T-cell (primary cell): ENCODE results near the gene PATJ. TPM values are rescaled to one million over a fixed set of nuclear protein-coding genes. Genes with fewer than 3 reads are reported as not detected.
"Not testable (repeated sequence)": the region's sequence is repeated elsewhere in the genome, so short reads cannot be mapped to it uniquely, and the experiment has no call there.

ENCODE experiments used
- ATAC-seq, 4 experiments: fragments of 200-7000 bp in 3 of 4; fragments of 150-1000 bp in 1 of 4; cut with Tn5 transposase; replicated peaks in 1 of 4; 1 replicate in 3 of 4; 2 replicates in 1 of 4; pipeline ENCODE4 v1.10.0; 2021; ENCODE audit warnings: moderate library complexity in 3 of 4, mild to moderate bottlenecking in 2 of 4, moderate number of reproducible peaks in 1 of 4
- CTCF ChIA-PET, 2 donors: fragments of 300-600 bp; sonication (Branson Sonifier 250); formaldehyde crosslinking; loops; one replicate each; lab custom pipeline; 2022; ENCODE audit warnings: antibody characterized with exemption in 2 of 2; lab: Charles Lee
- POLR2A ChIA-PET, 2 donors: fragments of 300-600 bp; sonication (Branson Sonifier 250); formaldehyde crosslinking; loops; one replicate each; lab custom pipeline; 2022; ENCODE audit warnings: antibody characterized with exemption in 2 of 2; lab: Charles Lee
- DNase-seq, 35 experiments: peaks; one replicate each; pipeline versions ENCODE4 v3.0.0 to v3.0.0-alpha.2; 2013 to 2023
- H3K27ac ChIP-seq: one replicate; pipeline ENCODE4 v1.5.1; 2013; ENCODE audit warnings: low read length
- H3K27me3 ChIP-seq, 2 experiments: replicated peaks in 1 of 2; 1 replicate in 1 of 2; 2 replicates in 1 of 2; pipeline versions ENCODE4 v1.6.1 to v1.7.0; 2013; ENCODE audit warnings: low read length in 1 of 2, mixed read lengths in 1 of 2; ENCODE audit not compliant: control insufficient read depth in 2 of 2, insufficient read depth in 2 of 2; ENCODE audit errors: extremely low read depth in 1 of 2
- H3K36me3 ChIP-seq, 2 donors: 1 replicate in 1 of 2; 2 replicates in 1 of 2; pipeline versions ENCODE4 v1.6.1 to v1.7.0; 2013; ENCODE audit warnings: low read length in 1 of 2; ENCODE audit not compliant: control insufficient read depth in 2 of 2, insufficient read depth in 1 of 2; ENCODE audit errors: extremely low read depth in 1 of 2
- H3K4me1 ChIP-seq, 2 experiments: 1 replicate in 1 of 2; 2 replicates in 1 of 2; pipeline versions ENCODE4 v1.6.1 to v1.7.0; 2013; ENCODE audit warnings: low read length in 2 of 2, mixed read lengths in 1 of 2; ENCODE audit not compliant: insufficient read depth in 2 of 2, control insufficient read depth in 1 of 2; ENCODE audit errors: extremely low read depth in 1 of 2
- H3K4me3 ChIP-seq, 2 donors: 1 replicate in 1 of 2; 2 replicates in 1 of 2; pipeline versions ENCODE4 v1.5.1 to v1.7.0; 2013; ENCODE audit warnings: mild to moderate bottlenecking in 2 of 2, low read length in 1 of 2, moderate library complexity in 1 of 2; ENCODE audit not compliant: control insufficient read depth in 1 of 2; ENCODE audit errors: extremely low read depth in 1 of 2
- H3K9me3 ChIP-seq: 2 replicates; pipeline ENCODE4 v1.7.0; 2013
- H3K27ac Mint-ChIP-seq, 2 donors: one replicate each; pipeline ENCODE4 v1.8.0; 2020 to 2021; ENCODE audit warnings: mild to moderate bottlenecking in 2 of 2, mixed read lengths in 2 of 2
- H3K27me3 Mint-ChIP-seq, 2 donors: one replicate each; pipeline ENCODE4 v1.8.0; 2021 to 2022; ENCODE audit warnings: mixed read lengths in 2 of 2
- H3K36me3 Mint-ChIP-seq: one replicate; pipeline ENCODE4 v1.8.0; 2021; ENCODE audit warnings: mixed read lengths
- H3K4me1 Mint-ChIP-seq, 3 donors: one replicate each; pipeline ENCODE4 v1.8.0; 2020 to 2022; ENCODE audit warnings: mixed read lengths in 3 of 3, mild to moderate bottlenecking in 1 of 3
- H3K4me3 Mint-ChIP-seq, 3 donors: one replicate each; pipeline ENCODE4 v1.8.0; 2020 to 2022; ENCODE audit warnings: mild to moderate bottlenecking in 3 of 3, mixed read lengths in 3 of 3, moderate library complexity in 3 of 3
- H3K9me3 Mint-ChIP-seq, 3 donors: one replicate each; pipeline ENCODE4 v1.8.0; 2020 to 2022; ENCODE audit warnings: mixed read lengths in 3 of 3
- WGBS: methylation state at CpG from one replicate; pipeline ENCODE4 v1.1.5; 2013; ENCODE audit warnings: missing lambda C conversion rate; ENCODE audit not compliant: insufficient coverage; 5-methylcytosine and 5-hydroxymethylcytosine counted together
- total RNA-seq, 35 experiments: library from RNA in 6 of 35; stranded (reverse) in 6 of 35; fragments of 120-200 nt in 1 of 35; gene quantifications; one replicate each; pipeline versions ENCODE4 v1.2.1 to v1.2.4 and lab custom pipeline; 2013 to 2026

Gene PATJ
- total RNA-seq, 5 donors from 2014 or later (not counting 1 experiment from before 2014, with no cell fraction given): 31.3 to 65.3 (median 35.7) TPM

- H3K4me3 Mint-ChIP-seq: no peak overlapping the region
- Histone ChIP-seq H3K4me1 (no peaks in the 10 kb centered on the region), H3K4me3 (no peak overlapping the region), H3K27me3 (no peaks in the 10 kb centered on the region), H3K36me3 (peaks cover 0 to 9% of the 10 kb centered on the region in 2 donors), H3K9me3 (no peaks in the 10 kb centered on the region), H3K27ac (no peak overlapping the region)
- H3K9me3 Mint-ChIP-seq: no peaks in the 10 kb centered on the region
- ChIA-PET POLR2A (interaction anchor here in 1 of 2 donors (0.7 kb wide), 1 partner anchor 1240 kb away, joined by 4 read pairs; no protein-coding TSS in a partner anchor), CTCF (no interaction called here)
- no peak for ATAC-seq
- peaks cover 58% of the 10 kb centered on the region for H3K36me3 Mint-ChIP-seq
- H3K4me1 Mint-ChIP-seq: no peaks in the 10 kb centered on the region
- DNase-seq: no peak
- H3K27ac Mint-ChIP-seq: no peak overlapping the region
- H3K27me3 Mint-ChIP-seq: no peaks in the 10 kb centered on the region
- WGBS: no CpG with 5 or more reads among the region's 2 CpGs
These were observed 150.7 kb downstream of the PATJ start for GRCh38 chr1:61892977-61893376.

DNA sequence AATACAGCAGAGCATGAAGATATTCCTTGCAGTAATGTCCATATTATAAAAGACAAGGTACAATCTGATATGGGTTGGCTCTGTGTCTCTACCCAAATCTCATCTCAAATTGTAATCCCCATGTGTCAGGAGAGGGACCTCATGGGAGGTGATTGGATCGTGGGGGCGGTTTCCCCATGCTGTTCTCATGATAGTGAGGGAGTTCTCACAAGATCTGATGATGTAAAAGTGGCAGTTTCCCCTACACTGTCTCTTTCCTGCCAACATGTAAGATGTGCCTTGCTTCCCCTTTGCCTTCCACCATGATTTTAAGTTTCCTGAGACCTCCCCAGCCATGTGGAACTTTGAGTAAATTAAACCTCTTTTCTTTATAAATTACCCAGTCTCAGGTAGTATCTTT is 152.0 kb downstream of the PATJ start:
- H3K9me3 Mint-ChIP-seq, H3K27ac ChIP-seq, POLR2A ChIA-PET, H3K9me3 ChIP-seq, H3K4me3 Mint-ChIP-seq, H3K27me3 ChIP-seq, DNase-seq, H3K27ac Mint-ChIP-seq, H3K27me3 Mint-ChIP-seq, H3K4me1 Mint-ChIP-seq, H3K4me1 ChIP-seq, CTCF ChIA-PET, H3K36me3 ChIP-seq, ATAC-seq, H3K4me3 ChIP-seq: not testable (repeated sequence)
- no CpG with 5 or more reads among the region's 2 CpGs for WGBS
- peaks cover 62% of the 10 kb centered on the region for H3K36me3 Mint-ChIP-seq

DNA sequence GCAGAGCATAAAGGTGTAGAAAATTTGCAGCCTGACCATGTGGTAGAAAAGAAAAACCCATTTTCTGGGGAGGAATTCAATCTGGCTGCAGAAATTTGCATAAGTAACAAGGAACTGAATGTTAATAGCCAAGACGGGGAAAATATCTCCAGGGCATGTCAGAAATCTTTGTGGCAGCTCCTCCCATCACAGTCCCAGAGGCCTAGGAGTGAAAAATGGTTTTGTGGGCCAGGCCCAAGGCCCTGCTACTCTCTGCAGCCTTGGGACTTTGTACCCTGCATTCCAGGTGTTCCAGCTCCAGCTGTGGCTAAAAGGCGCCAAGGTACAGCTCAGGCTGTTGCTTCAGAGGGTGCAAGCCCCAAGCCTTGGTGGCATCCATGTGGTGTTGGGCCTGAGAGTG is 152.9 kb downstream of the PATJ start:
- Histone ChIP-seq H3K4me3 (no peak overlapping the region), H3K36me3 (peaks cover 0 to 2% of the 10 kb centered on the region in 2 donors), H3K27me3 (no peaks in the 10 kb centered on the region), H3K4me1 (no peaks in the 10 kb centered on the region), H3K9me3 (no peaks in the 10 kb centered on the region), H3K27ac (no peak overlapping the region)
- Mint-ChIP-seq H3K27me3 (no peaks in the 10 kb centered on the region), H3K27ac (no peak overlapping the region), H3K36me3 (peaks cover 61% of the 10 kb centered on the region), H3K9me3 (no peaks in the 10 kb centered on the region), H3K4me3 (no peak overlapping the region), H3K4me1 (no peaks in the 10 kb centered on the region)
- POLR2A ChIA-PET: no interaction called here
- CTCF ChIA-PET: no interaction called here
- DNase-seq (no peak), ATAC-seq (no peak)
- WGBS: 88% methylated on average over 2 of the region's 2 CpGs

DNA sequence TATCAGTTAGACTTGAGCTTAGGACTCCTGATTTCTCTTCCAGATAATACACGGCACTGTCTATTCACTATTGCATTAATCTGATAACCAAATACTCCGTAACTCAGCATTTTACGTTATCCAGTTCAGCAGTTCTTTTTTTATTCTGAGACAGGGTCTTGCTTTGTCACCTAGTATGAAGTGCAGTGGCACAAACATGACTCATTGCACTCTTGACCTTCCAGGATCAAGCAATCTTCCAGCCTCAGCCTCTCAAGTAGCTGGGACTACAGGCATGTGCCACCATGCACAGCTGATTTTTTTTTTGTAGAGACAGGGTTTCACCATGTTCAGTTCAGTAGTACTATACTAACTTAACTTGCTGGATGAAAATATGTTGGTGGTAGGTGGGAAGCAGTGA is 156.4 kb downstream of the PATJ start:
- Mint-ChIP-seq H3K4me1 (no peaks in the 10 kb centered on the region), H3K9me3 (no peaks in the 10 kb centered on the region), H3K36me3 (peaks cover 65% of the 10 kb centered on the region), H3K27me3 (no peaks in the 10 kb centered on the region), H3K27ac (no peak overlapping the region), H3K4me3 (no peak overlapping the region)
- Histone ChIP-seq H3K4me3 (no peak overlapping the region), H3K9me3 (no peaks in the 10 kb centered on the region), H3K27ac (no peak overlapping the region), H3K4me1 (no peaks in the 10 kb centered on the region), H3K36me3 (no peaks in the 10 kb centered on the region), H3K27me3 (no peaks in the 10 kb centered on the region)
- no peak for DNase-seq
- 97% methylated on average over 3 of the region's 3 CpGs for WGBS
- ChIA-PET CTCF (no interaction called here), POLR2A (no interaction called here)
- no peak for ATAC-seq

- H3K4me3 Mint-ChIP-seq: no peak overlapping the region
- Histone ChIP-seq H3K27me3 (no peaks in the 10 kb centered on the region), H3K9me3 (no peaks in the 10 kb centered on the region), H3K4me1 (no peaks in the 10 kb centered on the region), H3K36me3 (no peaks in the 10 kb centered on the region), H3K27ac (no peak overlapping the region), H3K4me3 (no peak overlapping the region)
- no peaks in the 10 kb centered on the region for H3K9me3 Mint-ChIP-seq
- CTCF ChIA-PET: no interaction called here
- no peak for DNase-seq
- no peak for ATAC-seq
- peaks cover 63% of the 10 kb centered on the region for H3K36me3 Mint-ChIP-seq
- no CpG with 5 or more reads among the region's 1 CpG for WGBS
- POLR2A ChIA-PET: no interaction called here
- no peak overlapping the region for H3K27ac Mint-ChIP-seq
- H3K27me3 Mint-ChIP-seq: no peaks in the 10 kb centered on the region
- no peaks in the 10 kb centered on the region for H3K4me1 Mint-ChIP-seq
These were observed 162.1 kb downstream of the PATJ start for GRCh38 chr1:61904354-61904753.

DNA sequence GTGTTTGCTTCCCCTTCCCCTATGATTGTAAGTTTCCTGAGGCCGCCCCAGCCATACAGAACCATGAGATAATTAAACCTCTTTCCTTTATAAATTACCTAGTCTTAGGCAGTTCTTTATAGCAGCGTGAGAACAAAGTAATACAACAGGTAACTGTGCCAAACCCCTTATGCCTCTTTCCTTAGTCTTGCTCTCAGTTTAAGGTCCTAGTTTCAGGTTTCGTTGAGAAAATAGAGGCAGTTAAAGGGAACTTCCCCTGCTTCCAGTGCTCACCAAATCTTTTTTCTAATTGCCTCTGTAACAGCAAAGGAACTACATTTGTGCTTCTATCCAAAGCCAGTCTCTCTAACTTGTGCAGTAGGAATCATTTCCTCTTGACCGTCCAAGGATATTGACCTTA is 164.8 kb downstream of the PATJ start:
- 87% methylated on average over 3 of the region's 4 CpGs for WGBS
- ChIA-PET POLR2A (no interaction called here), CTCF (interaction anchor here in 1 of 2 donors (0.6 kb wide), 1 partner anchor 55 kb away, joined by 4 read pairs; no protein-coding TSS in a partner anchor)
- Histone ChIP-seq H3K4me1 (no peaks in the 10 kb centered on the region), H3K9me3 (no peaks in the 10 kb centered on the region), H3K4me3 (no peak overlapping the region), H3K27ac (no peak overlapping the region), H3K27me3 (no peaks in the 10 kb centered on the region), H3K36me3 (no peaks in the 10 kb centered on the region)
- peaks cover 53% of the 10 kb centered on the region for H3K36me3 Mint-ChIP-seq
- H3K4me1 Mint-ChIP-seq: peaks cover 0 to under 1% (median 0%) of the 10 kb centered on the region in 3 donors
- DNase-seq (no peak), ATAC-seq (no peak)
- H3K27me3 Mint-ChIP-seq: no peaks in the 10 kb centered on the region
- no peak overlapping the region for H3K4me3 Mint-ChIP-seq
- H3K27ac Mint-ChIP-seq: no peak overlapping the region
- H3K9me3 Mint-ChIP-seq: no peaks in the 10 kb centered on the region

DNA sequence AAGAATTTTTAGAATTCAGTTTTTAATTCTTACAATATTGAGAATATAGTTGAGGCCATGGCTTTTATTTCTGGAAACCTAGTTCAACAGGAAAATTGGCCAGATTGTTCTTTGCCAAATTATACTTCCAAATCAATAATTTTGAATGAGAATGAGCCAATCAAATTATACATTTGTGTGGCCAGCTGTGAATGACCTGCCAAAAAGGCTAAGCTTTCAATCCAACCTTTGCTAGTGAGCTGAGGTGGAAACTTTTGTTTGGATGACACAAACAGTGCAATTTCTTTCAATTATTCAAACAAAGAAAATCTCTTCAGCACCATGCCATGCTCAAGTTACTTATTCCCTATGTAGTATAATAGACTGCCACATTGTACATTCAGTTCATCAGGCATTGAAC is 167.8 kb downstream of the PATJ start:
- CTCF ChIA-PET: no interaction called here

More for the DNA sequence above, 167.8 kb downstream of the PATJ start:
- Histone ChIP-seq H3K4me3 (no peak overlapping the region), H3K4me1 (no peaks in the 10 kb centered on the region), H3K9me3 (no peaks in the 10 kb centered on the region), H3K27ac (no peak overlapping the region), H3K36me3 (peaks cover 0 to 4% of the 10 kb centered on the region in 2 donors), H3K27me3 (no peaks in the 10 kb centered on the region)
- ATAC-seq (no peak), DNase-seq (no peak)
- H3K4me3 Mint-ChIP-seq: no peak overlapping the region
- no peaks in the 10 kb centered on the region for H3K27me3 Mint-ChIP-seq
- POLR2A ChIA-PET: no interaction called here
- H3K4me1 Mint-ChIP-seq: peaks cover 0 to 4% (median 0%) of the 10 kb centered on the region in 3 donors
- peaks cover 52% of the 10 kb centered on the region for H3K36me3 Mint-ChIP-seq
- H3K9me3 Mint-ChIP-seq: no peaks in the 10 kb centered on the region
- H3K27ac Mint-ChIP-seq: no peak overlapping the region
